ENCODE measurements around the gene TRIB2. TPM values are rescaled to one million over a fixed set of nuclear protein-coding genes. Genes with fewer than 3 reads are reported as not detected.

Gene TRIB2
- total and polyA plus RNA-seq, 4 donors = 6.7 to 27.8 (median 12.3) TPM

DNA sequence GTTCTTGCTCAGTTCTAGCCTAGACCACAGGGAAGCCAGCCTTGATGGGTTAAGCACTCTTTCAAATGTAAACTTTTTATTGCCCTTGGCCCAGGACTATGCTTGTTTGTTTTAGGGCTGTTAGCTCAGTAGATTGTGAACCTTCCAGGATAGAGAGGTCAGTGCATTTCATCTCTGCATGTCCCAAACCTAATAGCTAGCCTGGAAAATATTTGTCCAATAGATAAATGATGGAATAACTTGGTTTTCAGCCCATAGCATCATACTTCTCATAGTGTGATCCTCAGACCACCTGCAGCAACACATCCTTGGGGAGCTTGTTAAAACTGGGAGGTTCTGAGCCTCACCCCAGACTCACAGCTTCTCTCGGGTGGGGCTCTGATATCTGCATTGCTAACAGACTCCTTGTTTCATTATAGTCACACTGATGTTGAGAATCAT, 59.8 kb downstream of the TRIB2 start:
- Histone ChIP-seq H3K4me3 (ENCODE audit: low read depth in 1 of 3, low read length in 3 of 3) (no peak overlapping the region), H3K9me3 (ENCODE audit: control insufficient read depth in 4 of 4, low read length in 3 of 4) (peaks cover 0 to 3% (median 0%) of the 10 kb centered on the region in 4 donors), H3K36me3 (ENCODE audit: control insufficient read depth in 4 of 4, insufficient read depth in 3 of 4, low read depth in 1 of 4, low read length in 3 of 4) (no peaks in the 10 kb centered on the region), H3K4me1 (ENCODE audit: control insufficient read depth in 4 of 4, insufficient read depth in 4 of 4, low read length in 3 of 4) (no peaks in the 10 kb centered on the region), H3K27me3 (ENCODE audit: control insufficient read depth in 4 of 4, insufficient read depth in 4 of 4, low read length in 3 of 4) (no peaks in the 10 kb centered on the region), H3K9ac (ENCODE audit: low read depth in 1 of 2, low read length in 2 of 2) (no peak overlapping the region), H3K27ac (ENCODE audit: low read depth in 1 of 2, low read length in 2 of 2) (no peak overlapping the region)
- WGBS = 55% methylated on average over 1 of the region's 1 CpG
- DNase-seq (ENCODE audit: low spot score) = no peak
- TF ChIP-seq FOXA1 (IDR thresholded peaks at IDR 0.05) = no peak
- no peak for TF ChIP-seq FOXA2 (IDR thresholded peaks at IDR 0.05)
- no peak for TF ChIP-seq NR2F2 (IDR thresholded peaks at IDR 0.05)
- TF ChIP-seq HNF4G (IDR thresholded peaks at IDR 0.05) = no peak
- no peak for TF ChIP-seq RXRA (IDR thresholded peaks at IDR 0.05)
- TF ChIP-seq RAD21 (IDR thresholded peaks at IDR 0.05) = no peak
- TF ChIP-seq YY1 (IDR thresholded peaks at IDR 0.05) = no peak
- no peak for TF ChIP-seq EGR1 (IDR thresholded peaks at IDR 0.05; ENCODE audit: low read depth in 2 of 2)
- no peak for TF ChIP-seq TAF1 (conservative IDR thresholded peaks at IDR 0.05)
- TF ChIP-seq, protein P1, sequence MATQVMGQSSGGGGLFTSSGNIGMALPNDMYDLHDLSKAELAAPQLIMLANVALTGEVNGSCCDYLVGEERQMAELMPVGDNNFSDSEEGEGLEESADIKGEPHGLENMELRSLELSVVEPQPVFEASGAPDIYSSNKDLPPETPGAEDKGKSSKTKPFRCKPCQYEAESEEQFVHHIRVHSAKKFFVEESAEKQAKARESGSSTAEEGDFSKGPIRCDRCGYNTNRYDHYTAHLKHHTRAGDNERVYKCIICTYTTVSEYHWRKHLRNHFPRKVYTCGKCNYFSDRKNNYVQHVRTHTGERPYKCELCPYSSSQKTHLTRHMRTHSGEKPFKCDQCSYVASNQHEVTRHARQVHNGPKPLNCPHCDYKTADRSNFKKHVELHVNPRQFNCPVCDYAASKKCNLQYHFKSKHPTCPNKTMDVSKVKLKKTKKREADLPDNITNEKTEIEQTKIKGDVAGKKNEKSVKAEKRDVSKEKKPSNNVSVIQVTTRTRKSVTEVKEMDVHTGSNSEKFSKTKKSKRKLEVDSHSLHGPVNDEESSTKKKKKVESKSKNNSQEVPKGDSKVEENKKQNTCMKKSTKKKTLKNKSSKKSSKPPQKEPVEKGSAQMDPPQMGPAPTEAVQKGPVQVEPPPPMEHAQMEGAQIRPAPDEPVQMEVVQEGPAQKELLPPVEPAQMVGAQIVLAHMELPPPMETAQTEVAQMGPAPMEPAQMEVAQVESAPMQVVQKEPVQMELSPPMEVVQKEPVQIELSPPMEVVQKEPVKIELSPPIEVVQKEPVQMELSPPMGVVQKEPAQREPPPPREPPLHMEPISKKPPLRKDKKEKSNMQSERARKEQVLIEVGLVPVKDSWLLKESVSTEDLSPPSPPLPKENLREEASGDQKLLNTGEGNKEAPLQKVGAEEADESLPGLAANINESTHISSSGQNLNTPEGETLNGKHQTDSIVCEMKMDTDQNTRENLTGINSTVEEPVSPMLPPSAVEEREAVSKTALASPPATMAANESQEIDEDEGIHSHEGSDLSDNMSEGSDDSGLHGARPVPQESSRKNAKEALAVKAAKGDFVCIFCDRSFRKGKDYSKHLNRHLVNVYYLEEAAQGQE (IDR thresholded peaks at IDR 0.05) = no peak
- no peak for TF ChIP-seq HNF4A (conservative IDR thresholded peaks at IDR 0.05)
- no peak for TF ChIP-seq GABPA (IDR thresholded peaks at IDR 0.05 in 1 of 2, conservative IDR thresholded peaks at IDR 0.05 in 1 of 2)

DNA sequence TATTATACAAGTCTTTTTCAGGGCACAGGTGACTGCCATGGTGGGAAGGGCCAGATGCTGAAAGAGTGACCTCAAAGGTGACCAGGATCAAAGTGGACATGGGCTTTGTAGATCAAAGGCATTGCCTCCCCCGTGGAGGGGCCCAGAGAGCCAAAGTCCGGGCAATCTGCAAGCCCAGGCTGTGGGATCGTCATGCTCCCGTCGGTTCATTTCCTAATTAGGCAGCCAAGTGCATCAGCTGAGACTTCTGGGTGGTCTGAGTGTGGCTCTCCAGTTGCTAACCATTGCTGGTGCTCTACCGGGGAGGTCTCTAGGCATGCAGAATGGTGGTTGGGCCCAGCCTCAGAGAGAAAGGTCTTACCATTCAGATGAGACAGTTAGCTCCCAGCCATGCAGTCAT, 61.6 kb downstream of the TRIB2 start:
- peak; percentile 36 for DNase-seq (ENCODE audit: low spot score)
- Histone ChIP-seq H3K36me3 (ENCODE audit: control insufficient read depth in 4 of 4, insufficient read depth in 3 of 4, low read depth in 1 of 4, low read length in 3 of 4) (no peaks in the 10 kb centered on the region), H3K27me3 (ENCODE audit: control insufficient read depth in 4 of 4, insufficient read depth in 4 of 4, low read length in 3 of 4) (no peaks in the 10 kb centered on the region), H3K9me3 (ENCODE audit: control insufficient read depth in 4 of 4, low read length in 3 of 4) (peaks cover 0 to 3% (median 0%) of the 10 kb centered on the region in 4 donors), H3K27ac (ENCODE audit: low read depth in 1 of 2, low read length in 2 of 2) (no peak overlapping the region), H3K4me3 (ENCODE audit: low read depth in 1 of 3, low read length in 3 of 3) (no peak overlapping the region), H3K4me1 (ENCODE audit: control insufficient read depth in 4 of 4, insufficient read depth in 4 of 4, low read length in 3 of 4) (no peaks in the 10 kb centered on the region), H3K9ac (ENCODE audit: low read depth in 1 of 2, low read length in 2 of 2) (no peak overlapping the region)
- peak in 1 of 2 donors; percentile 35 for TF ChIP-seq HNF4A (conservative IDR thresholded peaks at IDR 0.05)
- no peak for TF ChIP-seq YY1 (IDR thresholded peaks at IDR 0.05)
- WGBS = 35% methylated on average over 6 of the region's 6 CpGs

DNA sequence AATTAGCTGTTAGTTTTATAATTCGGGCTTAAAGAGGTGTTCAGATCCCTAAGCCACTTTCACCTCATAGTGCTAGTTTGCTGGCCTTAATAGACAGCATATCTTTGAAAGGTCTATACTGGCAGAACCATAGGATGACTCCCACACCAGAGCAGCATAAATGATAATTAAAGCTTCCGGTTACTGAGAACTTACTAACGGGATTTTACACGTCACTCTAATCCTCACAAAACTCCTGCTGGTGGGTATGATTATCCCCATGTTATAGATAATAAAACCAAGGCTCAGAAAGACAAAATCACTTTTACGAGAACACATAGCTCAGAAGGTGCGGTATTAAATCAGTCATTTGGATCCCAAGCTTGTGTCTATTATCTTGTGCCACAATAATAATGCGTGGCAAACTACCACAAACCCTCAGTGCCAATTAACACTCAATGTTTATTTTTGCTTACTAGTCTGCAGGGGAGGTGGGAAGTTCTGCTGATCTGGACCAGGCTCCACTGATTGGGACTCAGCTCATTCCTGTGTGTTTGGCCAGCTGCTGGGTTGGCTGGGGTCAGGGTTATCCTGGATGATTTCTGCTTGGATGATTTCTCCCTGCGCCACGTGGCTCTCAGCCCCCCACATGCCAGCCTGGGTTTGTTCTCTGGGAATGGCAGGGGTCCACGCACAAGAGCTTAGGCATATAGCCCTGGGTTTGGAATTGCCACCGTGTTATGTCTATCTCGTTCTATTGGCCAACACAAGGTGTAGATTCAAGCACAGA, 62.3 kb downstream of the TRIB2 start:
- 86% methylated on average over 12 of the region's 12 CpGs for WGBS
- DNase-seq (ENCODE audit: low spot score) = no peak
- no peak overlapping the region for H3K4me3 ChIP-seq (ENCODE audit: low read depth in 1 of 3, low read length in 3 of 3)
- peaks cover 0 to 3% (median 0%) of the 10 kb centered on the region in 4 donors for H3K9me3 ChIP-seq (ENCODE audit: control insufficient read depth in 4 of 4, low read length in 3 of 4)
- H3K27me3 ChIP-seq (ENCODE audit: control insufficient read depth in 4 of 4, insufficient read depth in 4 of 4, low read length in 3 of 4) = no peaks in the 10 kb centered on the region
- no peak overlapping the region for H3K27ac ChIP-seq (ENCODE audit: low read depth in 1 of 2, low read length in 2 of 2)
- no peaks in the 10 kb centered on the region for H3K4me1 ChIP-seq (ENCODE audit: control insufficient read depth in 4 of 4, insufficient read depth in 4 of 4, low read length in 3 of 4)
- H3K9ac ChIP-seq (ENCODE audit: low read depth in 1 of 2, low read length in 2 of 2) = no peak overlapping the region
- no peaks in the 10 kb centered on the region for H3K36me3 ChIP-seq (ENCODE audit: control insufficient read depth in 4 of 4, insufficient read depth in 3 of 4, low read depth in 1 of 4, low read length in 3 of 4)
- TF ChIP-seq YY1 (IDR thresholded peaks at IDR 0.05) (no peak), GABPA (IDR thresholded peaks at IDR 0.05 in 1 of 2, conservative IDR thresholded peaks at IDR 0.05 in 1 of 2) (no peak), JUND (IDR thresholded peaks at IDR 0.05) (no peak), TAF1 (conservative IDR thresholded peaks at IDR 0.05) (no peak), NR2F2 (IDR thresholded peaks at IDR 0.05) (no peak), EGR1 (IDR thresholded peaks at IDR 0.05; ENCODE audit: low read depth in 2 of 2) (no peak), RAD21 (IDR thresholded peaks at IDR 0.05) (no peak), HNF4G (IDR thresholded peaks at IDR 0.05) (no peak), RXRA (IDR thresholded peaks at IDR 0.05) (no peak)
- TF ChIP-seq, protein P1 (IDR thresholded peaks at IDR 0.05) = no peak
- TF ChIP-seq, protein P2, sequence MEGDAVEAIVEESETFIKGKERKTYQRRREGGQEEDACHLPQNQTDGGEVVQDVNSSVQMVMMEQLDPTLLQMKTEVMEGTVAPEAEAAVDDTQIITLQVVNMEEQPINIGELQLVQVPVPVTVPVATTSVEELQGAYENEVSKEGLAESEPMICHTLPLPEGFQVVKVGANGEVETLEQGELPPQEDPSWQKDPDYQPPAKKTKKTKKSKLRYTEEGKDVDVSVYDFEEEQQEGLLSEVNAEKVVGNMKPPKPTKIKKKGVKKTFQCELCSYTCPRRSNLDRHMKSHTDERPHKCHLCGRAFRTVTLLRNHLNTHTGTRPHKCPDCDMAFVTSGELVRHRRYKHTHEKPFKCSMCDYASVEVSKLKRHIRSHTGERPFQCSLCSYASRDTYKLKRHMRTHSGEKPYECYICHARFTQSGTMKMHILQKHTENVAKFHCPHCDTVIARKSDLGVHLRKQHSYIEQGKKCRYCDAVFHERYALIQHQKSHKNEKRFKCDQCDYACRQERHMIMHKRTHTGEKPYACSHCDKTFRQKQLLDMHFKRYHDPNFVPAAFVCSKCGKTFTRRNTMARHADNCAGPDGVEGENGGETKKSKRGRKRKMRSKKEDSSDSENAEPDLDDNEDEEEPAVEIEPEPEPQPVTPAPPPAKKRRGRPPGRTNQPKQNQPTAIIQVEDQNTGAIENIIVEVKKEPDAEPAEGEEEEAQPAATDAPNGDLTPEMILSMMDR (IDR thresholded peaks at IDR 0.05; ENCODE audit: low read depth, low read length, missing input control) = no peak

Measured in liver (tissue), 9 donors.